GM18907 (cell line): ENCODE data around the gene MORC2.

Source experiments
- ATAC-seq: cut with Tn5 transposase; IDR thresholded peaks from one replicate; pipeline ENCODE4 v1.9.1; 2021; ENCODE audit warnings: mild to moderate bottlenecking, moderate library complexity; ENCODE audit not compliant: unreplicated experiment

MORC2 gene

GRCh38 chr22:30889996-30890480, 78.5 kb downstream of the MORC2 start:
- ATAC-seq: no peak

- ATAC-seq: no peak
Measured at GRCh38 chr22:30889268-30889995, 79.1 kb downstream of the MORC2 start.

GRCh38 chr22:30887861-30888260, 80.7 kb downstream of the MORC2 start:
- no peak for ATAC-seq

- no peak for ATAC-seq
Measured at GRCh38 chr22:30887453-30887852, 81.1 kb downstream of the MORC2 start.

GRCh38 chr22:30885591-30885990, 83.0 kb downstream of the MORC2 start:
- ATAC-seq: no peak

DNA sequence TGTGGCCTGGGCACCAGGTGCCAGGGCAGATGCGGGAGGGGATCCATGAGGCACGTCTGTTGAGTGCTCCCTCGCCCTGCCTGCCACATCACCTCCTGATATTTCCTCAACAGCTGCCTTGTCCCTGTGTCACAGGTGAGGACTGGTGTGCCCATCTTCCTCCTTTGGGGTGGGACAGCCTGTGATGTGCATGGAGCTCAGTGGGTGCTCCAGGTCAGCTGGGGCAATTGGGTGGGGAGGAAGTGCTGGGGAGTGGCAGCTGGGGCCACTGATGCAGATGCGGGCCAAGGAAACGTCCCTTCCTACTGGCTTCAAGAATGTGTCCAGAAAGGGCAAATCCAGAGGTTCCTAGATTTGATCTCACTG, 83.6 kb downstream of the MORC2 start:
- no peak for ATAC-seq

- ATAC-seq: no peak
Measured at GRCh38 chr22:30884211-30885000, 84.2 kb downstream of the MORC2 start.

- ATAC-seq: no peak
Measured at GRCh38 chr22:30883586-30884145, 84.9 kb downstream of the MORC2 start.

GRCh38 chr22:30882974-30883533, 85.5 kb downstream of the MORC2 start:
- ATAC-seq: no peak

DNA sequence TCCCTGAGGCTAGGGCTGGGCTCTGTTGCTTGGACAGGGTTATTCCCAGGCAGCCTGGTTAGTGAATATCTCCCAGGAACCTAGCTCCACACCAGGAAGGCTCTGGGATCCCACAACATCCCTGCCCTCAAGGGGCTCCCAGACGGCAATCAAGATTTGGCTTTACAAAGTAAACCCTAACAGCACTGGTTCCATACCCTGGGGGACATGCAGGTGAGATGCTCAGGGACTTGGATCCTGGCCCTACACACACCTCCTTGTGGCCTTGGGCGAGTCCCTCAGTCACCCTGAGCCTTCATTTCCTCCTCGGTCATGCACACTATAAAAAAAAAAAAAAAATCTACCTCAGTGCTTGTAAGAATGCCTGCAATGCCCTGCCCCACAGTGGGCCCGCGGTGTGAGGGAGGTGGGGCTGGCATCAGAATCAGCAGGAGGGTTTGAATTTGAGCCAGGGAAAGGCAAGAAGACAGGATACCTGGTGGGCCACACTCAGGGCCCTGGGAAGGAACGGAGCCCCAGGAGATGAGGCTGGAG, 86.3 kb downstream of the MORC2 start:
- no peak for ATAC-seq

GRCh38 chr22:30881361-30882183, 87.0 kb downstream of the MORC2 start:
- ATAC-seq: no peak

DNA sequence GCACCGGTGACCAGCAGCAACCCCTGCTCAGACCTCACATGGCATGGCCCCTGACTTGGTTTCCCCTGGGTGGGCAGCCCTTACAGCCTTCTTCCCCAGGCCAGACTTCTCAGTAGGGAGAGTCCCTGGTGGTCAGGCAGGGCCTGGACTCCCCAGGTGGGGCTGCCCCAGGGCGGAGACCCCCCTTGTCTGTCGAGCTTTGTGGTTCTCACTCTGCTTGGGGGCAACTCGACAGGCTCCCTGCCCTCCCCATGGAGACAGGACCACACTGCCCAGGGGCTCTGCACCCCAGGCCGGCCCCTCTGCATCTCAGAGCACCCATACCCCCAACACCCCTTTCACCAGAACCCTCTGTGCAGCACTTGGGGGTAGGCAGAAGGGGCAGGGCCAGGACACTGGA, 87.7 kb downstream of the MORC2 start:
- ATAC-seq: no peak

DNA sequence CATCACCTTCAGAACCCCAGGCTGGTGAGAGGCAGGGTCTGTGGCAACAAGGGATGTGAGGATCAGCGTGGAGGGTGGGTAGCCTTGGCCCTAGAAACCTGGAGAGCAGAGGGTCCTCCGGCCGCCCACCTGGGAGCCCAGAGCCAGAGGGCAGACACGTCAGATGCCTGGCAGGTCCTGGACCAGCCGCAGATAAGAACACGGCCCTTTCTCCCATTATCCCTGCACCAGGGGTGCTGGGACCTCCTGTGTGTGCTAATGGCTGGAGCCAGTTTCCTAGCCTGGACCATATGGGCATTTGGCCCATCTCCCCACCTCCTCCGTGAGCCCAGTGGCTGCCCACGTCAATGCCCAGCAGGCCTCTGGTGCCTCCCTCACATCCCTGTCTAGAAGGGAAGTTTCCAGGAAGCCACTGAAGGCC, 88.4 kb downstream of the MORC2 start:
- ATAC-seq: no peak

DNA sequence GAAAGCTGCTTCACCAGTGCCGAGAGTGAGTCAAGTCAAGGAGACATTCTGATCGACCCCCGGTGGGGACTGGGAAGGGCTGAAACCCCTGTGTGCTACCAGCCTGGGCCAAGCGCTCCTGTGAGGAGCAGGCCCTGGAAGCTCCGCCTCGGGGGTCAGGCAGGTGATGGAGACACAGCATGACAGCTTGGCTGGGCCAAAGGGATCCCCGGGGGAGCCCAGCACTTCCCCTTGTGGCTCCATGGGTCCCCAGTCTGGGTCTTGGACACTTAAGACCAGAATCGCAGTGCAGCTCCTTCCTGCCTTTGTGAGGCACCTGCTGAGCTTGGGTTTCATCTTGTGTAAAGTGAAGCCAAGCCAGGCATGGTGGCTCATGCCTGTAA, 89.2 kb downstream of the MORC2 start:
- no peak for ATAC-seq

GRCh38 chr22:30878516-30879414, 89.8 kb downstream of the MORC2 start:
- no peak for ATAC-seq

- ATAC-seq: no peak
Measured at GRCh38 chr22:30877662-30878515, 90.7 kb downstream of the MORC2 start.

DNA sequence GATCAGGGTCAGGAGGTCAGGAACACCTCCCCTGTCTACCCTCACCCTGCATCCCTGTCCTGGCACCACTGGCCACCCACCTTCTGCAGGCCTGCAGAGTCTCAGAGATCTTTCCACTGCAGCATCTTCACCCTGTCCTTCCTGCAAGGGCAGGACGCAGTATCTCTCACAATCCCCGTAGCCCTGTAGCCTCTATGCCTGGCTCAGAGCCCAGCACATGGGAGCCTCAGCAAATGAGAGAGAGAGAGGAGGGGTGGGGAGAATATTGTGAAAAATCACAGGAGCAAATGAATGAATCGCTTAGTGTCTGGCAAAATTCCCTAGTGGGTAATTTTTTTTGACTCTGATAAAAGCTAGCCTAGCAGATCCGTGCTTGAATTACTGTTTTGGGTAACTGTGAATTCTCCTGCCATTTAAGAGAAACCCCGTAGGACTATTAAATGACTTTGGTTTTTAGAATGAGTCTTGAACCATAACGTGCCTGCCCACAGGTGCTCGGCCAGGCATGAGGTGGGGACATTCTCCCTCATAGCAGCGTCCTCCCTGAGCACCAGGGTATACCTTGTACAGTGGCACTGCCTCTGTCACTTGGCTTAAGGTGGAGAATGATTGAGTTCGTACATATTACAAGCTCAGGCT, 91.5 kb downstream of the MORC2 start:
- ATAC-seq: no peak

DNA sequence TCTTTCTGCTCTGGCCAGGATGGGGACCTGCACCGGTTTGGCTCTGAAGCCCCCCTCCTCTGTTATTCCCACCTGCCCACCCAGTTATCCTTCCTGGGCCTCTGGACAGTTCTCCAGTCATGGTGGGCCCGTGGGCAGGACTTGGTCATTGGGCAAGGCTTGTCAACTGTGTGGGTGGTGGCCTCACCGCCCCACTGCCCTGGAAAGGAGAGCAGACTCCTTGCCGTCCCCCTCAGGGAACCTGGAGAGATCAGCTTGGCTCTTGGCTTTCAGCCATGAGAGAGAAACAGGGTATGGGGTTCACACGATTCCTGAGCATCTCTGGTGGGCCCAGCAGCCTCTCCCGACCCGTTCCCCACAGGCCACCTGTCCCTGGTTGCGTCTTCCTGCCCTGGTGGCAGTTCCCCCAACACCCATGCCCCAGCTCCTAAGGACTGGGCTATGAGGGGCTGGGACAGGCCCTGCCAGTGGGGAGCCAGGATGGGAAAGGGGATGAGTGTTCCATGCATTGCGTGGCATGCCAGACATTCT, 92.3 kb downstream of the MORC2 start:
- no peak for ATAC-seq
